ENCODE results near the gene RIPOR1. TPM values are rescaled to one million over a fixed set of nuclear protein-coding genes. Genes with fewer than 3 reads are reported as not detected.

Gene RIPOR1
- total RNA-seq, 1 donor from 2014 or later: 159 TPM

GRCh38 chr16:67571981-67572431, 43.4 kb downstream of the RIPOR1 start:
- peaks cover 21% of the 10 kb centered on the region for H3K4me1 Mint-ChIP-seq
- no peak overlapping the region for H3K4me3 Mint-ChIP-seq
- ChIA-PET CTCF (interaction anchor here (0.9 to 1.1 kb wide), 2 partner anchors 10 to 73 kb away, joined by 3 read pairs; partner anchors contain the start of genes CARMIL2 and CTCF), POLR2A (no interaction called here)
- DNase-seq (no peak), ATAC-seq (ENCODE audit: low read depth) (no peak)
- H3K9me3 Mint-ChIP-seq: no peaks in the 10 kb centered on the region
- H3K27me3 Mint-ChIP-seq: no peaks in the 10 kb centered on the region
- H3K36me3 Mint-ChIP-seq (ENCODE audit: low read depth): peaks cover 46% of the 10 kb centered on the region
- no peak for TF ChIP-seq CTCF (IDR thresholded peaks at IDR 0.05)
- intact Hi-C loops (cut with micrococcal nuclease): no loop called here
- H3K27ac Mint-ChIP-seq: no peak overlapping the region

- DNase-seq (no peak), ATAC-seq (ENCODE audit: low read depth) (no peak)
- H3K36me3 Mint-ChIP-seq (ENCODE audit: low read depth): peaks cover 36% of the 10 kb centered on the region
- no peaks in the 10 kb centered on the region for H3K27me3 Mint-ChIP-seq
- ChIA-PET CTCF (interaction anchor here (0.6 kb wide), 1 partner anchor 13 kb away, joined by 6 read pairs; no protein-coding TSS in a partner anchor), POLR2A (no interaction called here)
- H3K4me1 Mint-ChIP-seq: peaks cover 6% of the 10 kb centered on the region
- H3K9me3 Mint-ChIP-seq: no peaks in the 10 kb centered on the region
- H3K4me3 Mint-ChIP-seq: no peak overlapping the region
- no peak overlapping the region for H3K27ac Mint-ChIP-seq
- no peak for TF ChIP-seq CTCF (IDR thresholded peaks at IDR 0.05)
- intact Hi-C loops (cut with micrococcal nuclease): no loop called here
Observed at GRCh38 chr16:67579686-67580085, 51.1 kb downstream of the RIPOR1 start.

GRCh38 chr16:67580202-67580601, 51.6 kb downstream of the RIPOR1 start:
- Mint-ChIP-seq H3K4me1 (peaks cover 7% of the 10 kb centered on the region), H3K27me3 (no peaks in the 10 kb centered on the region), H3K36me3 (ENCODE audit: low read depth) (peaks cover 33% of the 10 kb centered on the region), H3K4me3 (no peak overlapping the region), H3K9me3 (no peaks in the 10 kb centered on the region), H3K27ac (no peak overlapping the region)
- ChIA-PET POLR2A (interaction anchor here (0.7 kb wide), 1 partner anchor 16 kb away, joined by 4 read pairs; no protein-coding TSS in a partner anchor), CTCF (interaction anchor here (0.6 kb wide), 1 partner anchor 13 kb away, joined by 6 read pairs; no protein-coding TSS in a partner anchor)
- no peak for TF ChIP-seq CTCF (IDR thresholded peaks at IDR 0.05)
- no peak for DNase-seq
- no peak for ATAC-seq (ENCODE audit: low read depth)
- intact Hi-C loops (cut with micrococcal nuclease): no loop called here

- no peak for ATAC-seq (ENCODE audit: low read depth)
- TF ChIP-seq CTCF (IDR thresholded peaks at IDR 0.05): no peak
- no peak for DNase-seq
- intact Hi-C loops (cut with micrococcal nuclease): no loop called here
- Mint-ChIP-seq H3K27ac (no peak overlapping the region), H3K9me3 (no peaks in the 10 kb centered on the region), H3K27me3 (no peaks in the 10 kb centered on the region), H3K36me3 (ENCODE audit: low read depth) (peaks cover 39% of the 10 kb centered on the region), H3K4me1 (peaks cover 20% of the 10 kb centered on the region), H3K4me3 (no peak overlapping the region)
- POLR2A ChIA-PET: interaction anchor here (0.7 kb wide), 1 partner anchor 11 kb away, joined by 5 read pairs; no protein-coding TSS in a partner anchor
- CTCF ChIA-PET: no interaction called here
Observed at GRCh38 chr16:67593288-67593687, 64.7 kb downstream of the RIPOR1 start.

GRCh38 chr16:67593701-67594100, 65.1 kb downstream of the RIPOR1 start:
- ATAC-seq (ENCODE audit: low read depth): no peak
- ChIA-PET POLR2A (interaction anchor here (0.7 kb wide), 1 partner anchor 10 kb away, joined by 5 read pairs; no protein-coding TSS in a partner anchor), CTCF (interaction anchor here (0.9 kb wide), 1 partner anchor 31 kb away, joined by 3 read pairs; the partner anchor contains the start of gene CTCF)
- TF ChIP-seq CTCF (IDR thresholded peaks at IDR 0.05): no peak
- intact Hi-C loops (cut with micrococcal nuclease): no loop called here
- Mint-ChIP-seq H3K4me3 (no peak overlapping the region), H3K36me3 (ENCODE audit: low read depth) (peaks cover 41% of the 10 kb centered on the region), H3K27me3 (no peaks in the 10 kb centered on the region), H3K4me1 (peaks cover 19% of the 10 kb centered on the region), H3K9me3 (no peaks in the 10 kb centered on the region), H3K27ac (no peak overlapping the region)
- DNase-seq: no peak
